GM23338 (cell line): Measurements from ENCODE around the gene OR4S1. TPM values are rescaled to one million over a fixed set of nuclear protein-coding genes. Genes with fewer than 3 reads are reported as not detected.

Experiments used
- ATAC-seq: fragments of 200-7000 bp; cut with Tn5 transposase; 3 replicates; pipeline ENCODE4 v1.9.1; 2020
- DNase-seq: peaks from one replicate; pipeline ENCODE4 v3.0.0-alpha.2; 2015; ENCODE audit warnings: low spot score
- H2AFZ ChIP-seq: fragments of 200-600 bp; sonication (generic); 2 replicates; pipeline ENCODE4 v1.8.0; 2016; ENCODE audit warnings: antibody characterized with exemption, mild to moderate bottlenecking, moderate library complexity
- H3F3A ChIP-seq: fragments of 200-600 bp; sonication (generic); replicated peaks from 2 replicates; pipeline ENCODE4 v1.8.0; 2017; ENCODE audit warnings: antibody characterized with exemption, mixed run types, low read depth
- H3K27ac ChIP-seq: fragments of 200-600 bp; sonication (generic); 2 replicates; pipeline ENCODE4 v1.6.1; 2016; ENCODE audit warnings: low read depth
- H3K27me3 ChIP-seq: fragments of 200-600 bp; sonication (generic); 2 replicates; pipeline ENCODE4 v1.8.0; 2016; ENCODE audit warnings: mild to moderate bottlenecking, mixed run types, moderate library complexity; ENCODE audit not compliant: insufficient read depth
- H3K36me3 ChIP-seq: fragments of 200-600 bp; sonication (generic); 2 replicates; pipeline ENCODE4 v1.8.0; 2016; ENCODE audit warnings: mild to moderate bottlenecking; ENCODE audit not compliant: insufficient read depth
- H3K4me1 ChIP-seq: fragments of 200-600 bp; sonication (generic); 2 replicates; pipeline ENCODE4 v1.8.0; 2016; ENCODE audit warnings: mild to moderate bottlenecking, moderate library complexity; ENCODE audit not compliant: insufficient read depth
- H3K4me2 ChIP-seq: fragments of 200-600 bp; sonication (generic); 2 replicates; pipeline ENCODE4 v1.7.1; 2017; ENCODE audit warnings: mixed run types
- H3K4me3 ChIP-seq: fragments of 200-600 bp; sonication (generic); 2 replicates; pipeline ENCODE4 v1.6.1; 2016; ENCODE audit warnings: mixed run types
- H3K79me2 ChIP-seq: fragments of 200-600 bp; sonication (generic); replicated peaks from 2 replicates; pipeline ENCODE4 v1.8.0; 2017; ENCODE audit warnings: mild to moderate bottlenecking; ENCODE audit not compliant: insufficient read depth
- H3K9me2 ChIP-seq: fragments of 200-600 bp; sonication (generic); 2 replicates; pipeline ENCODE4 v1.8.0; 2017; ENCODE audit not compliant: insufficient read depth
- H4K20me1 ChIP-seq: fragments of 200-600 bp; sonication (generic); replicated peaks from 2 replicates; pipeline ENCODE4 v1.8.0; 2017; ENCODE audit warnings: mild to moderate bottlenecking; ENCODE audit not compliant: insufficient read depth
- H3K27ac Mint-ChIP-seq: 2 replicates; pipeline ENCODE4 v1.8.0; 2020; ENCODE audit warnings: inconsistent platforms, mild to moderate bottlenecking, moderate library complexity, mixed read lengths
- H3K27me3 Mint-ChIP-seq: 3 replicates; pipeline ENCODE4 v1.8.0; 2022; ENCODE audit warnings: low read depth, mild to moderate bottlenecking, moderate library complexity, mixed read lengths, inconsistent platforms; ENCODE audit not compliant: insufficient read depth, poor library complexity
- H3K36me3 Mint-ChIP-seq: 3 replicates; pipeline ENCODE4 v1.8.0; 2021; ENCODE audit warnings: low read depth, mild to moderate bottlenecking, inconsistent platforms, moderate library complexity, mixed read lengths
- H3K4me1 Mint-ChIP-seq: 3 replicates; pipeline ENCODE4 v1.8.0; 2020; ENCODE audit warnings: mild to moderate bottlenecking, inconsistent platforms, mixed read lengths
- H3K4me3 Mint-ChIP-seq: 3 replicates; pipeline ENCODE4 v1.8.0; 2021; ENCODE audit warnings: moderate library complexity, mild to moderate bottlenecking, inconsistent platforms, mixed read lengths
- H3K9me3 Mint-ChIP-seq: 3 replicates; pipeline ENCODE4 v1.8.0; 2020; ENCODE audit warnings: moderate library complexity, mild to moderate bottlenecking, inconsistent platforms, mixed read lengths
- CTCF ChIP-seq, 2 experiments: fragments of 200-600 bp in 1 of 2; sonication (generic) in 1 of 2; conservative IDR thresholded peaks; 2 replicates each; pipeline versions ENCODE4 v1.5.1 to v1.6.1; 2016 to 2017; ENCODE audit warnings: antibody characterized with exemption in 2 of 2, low read depth in 2 of 2, mild to moderate bottlenecking in 2 of 2, moderate library complexity in 1 of 2
- ETS1 ChIP-seq: IDR thresholded peaks from 2 replicates; pipeline ENCODE4 v1.6.1; 2016; ENCODE audit warnings: antibody characterized with exemption
- JUNB ChIP-seq: IDR thresholded peaks from one replicate; pipeline ENCODE4 v1.6.1; 2016; ENCODE audit warnings: antibody characterized with exemption; ENCODE audit not compliant: unreplicated experiment
- NANOG ChIP-seq: IDR thresholded peaks from 2 replicates; pipeline ENCODE4 v1.6.1; 2016; ENCODE audit warnings: antibody characterized with exemption, borderline replicate concordance
- REST ChIP-seq: IDR thresholded peaks from one replicate; pipeline ENCODE4 v1.6.1; 2018; ENCODE audit warnings: antibody characterized with exemption; ENCODE audit not compliant: unreplicated experiment
- ZNF462 ChIP-seq: fragments of 250-450 bp; sonication (Bioruptor Pico); IDR thresholded peaks from 2 replicates; pipeline ENCODE4 v1.5.0; 2020; ENCODE audit warnings: mild to moderate bottlenecking, moderate library complexity
- polyA plus RNA-seq: library from polyadenylated mRNA; unstranded; fragments of >200 nt; fragmentation: Nextera tagmentation; extraction: Ambion mirVana; gene quantifications from 2 replicates; pipeline ENCODE4 v1.2.1, GENCODE V29; 2016
- total RNA-seq: library from RNA; depleted of rRNA; stranded (reverse); fragments of >200 nt; shearing (Covaris generic); gene quantifications from 2 replicates; pipeline ENCODE4 v1.2.3, GENCODE V29; 2014

The OR4S1 gene
- total and polyA plus RNA-seq, 2 experiments from 2014 or later = not detected

- H3K4me1 Mint-ChIP-seq = no peaks in the 10 kb centered on the region
- no peaks in the 10 kb centered on the region for H3K79me2 ChIP-seq
- TF ChIP-seq ZNF462 (CRISPR knock-in tag) = no peak
- no peak for TF ChIP-seq CTCF (conservative IDR thresholded peaks at IDR 0.05; ENCODE audit: low read depth in 2 of 2)
- H3K36me3 ChIP-seq = no peaks in the 10 kb centered on the region
- H3K27me3 ChIP-seq = peaks cover 75% of the 10 kb centered on the region
- no peaks in the 10 kb centered on the region for H3K9me2 ChIP-seq
- no peak overlapping the region for H2AFZ ChIP-seq
- no peaks in the 10 kb centered on the region for H3F3A ChIP-seq
- DNase-seq (no peak), ATAC-seq (no peak)
- no peaks in the 10 kb centered on the region for H4K20me1 ChIP-seq
- peaks cover 80% of the 10 kb centered on the region for H3K9me3 Mint-ChIP-seq
- peaks cover 4% of the 10 kb centered on the region; the same call in 1 of the 2 replicates for H3K4me1 ChIP-seq
- H3K4me3 ChIP-seq = no peak overlapping the region
- H3K4me3 Mint-ChIP-seq = no peak overlapping the region
- peaks cover 1% of the 10 kb centered on the region; the same call in 2 of the 3 replicates for H3K36me3 Mint-ChIP-seq
- H3K4me2 ChIP-seq = no peak overlapping the region
- H3K27ac Mint-ChIP-seq = no peak overlapping the region
- no peak overlapping the region for H3K27ac ChIP-seq
- H3K27me3 Mint-ChIP-seq = peaks cover 5% of the 10 kb centered on the region
Measured at GRCh38 chr11:48270621-48271020, 35.4 kb upstream of the OR4S1 start.

- peaks cover 78% of the 10 kb centered on the region for H3K9me3 Mint-ChIP-seq
- Histone ChIP-seq H3K4me1 (peaks cover 4% of the 10 kb centered on the region; the same call in 1 of the 2 replicates), H3K27me3 (peaks cover 84% of the 10 kb centered on the region), H3K4me2 (no peak overlapping the region), H3F3A (no peaks in the 10 kb centered on the region), H3K79me2 (no peaks in the 10 kb centered on the region), H3K9me2 (no peaks in the 10 kb centered on the region; the same call in 1 of the 2 replicates), H3K27ac (no peak overlapping the region), H3K36me3 (no peaks in the 10 kb centered on the region), H2AFZ (no peak overlapping the region), H3K4me3 (no peak overlapping the region), H4K20me1 (no peaks in the 10 kb centered on the region)
- ATAC-seq (no peak), DNase-seq (peak; percentile 5)
- no peaks in the 10 kb centered on the region for H3K36me3 Mint-ChIP-seq
- no peak overlapping the region for H3K27ac Mint-ChIP-seq
- peaks cover 6% of the 10 kb centered on the region for H3K27me3 Mint-ChIP-seq
- no peaks in the 10 kb centered on the region for H3K4me1 Mint-ChIP-seq
- no peak overlapping the region for H3K4me3 Mint-ChIP-seq
- TF ChIP-seq REST (no peak), NANOG (no peak), ETS1 (no peak), JUNB (no peak)
Measured at GRCh38 chr11:48272606-48273005, 33.4 kb upstream of the OR4S1 start.
